ENCODE measurements around the gene TOP1. TPM values are rescaled to one million over a fixed set of nuclear protein-coding genes. Genes with fewer than 3 reads are reported as not detected.

Gene TOP1
- total RNA-seq (2022; extraction: Qiagen RNA extraction; ENCODE audit: low read depth): 112 to 148 TPM (median 124 TPM) in 5 replicates

DNA sequence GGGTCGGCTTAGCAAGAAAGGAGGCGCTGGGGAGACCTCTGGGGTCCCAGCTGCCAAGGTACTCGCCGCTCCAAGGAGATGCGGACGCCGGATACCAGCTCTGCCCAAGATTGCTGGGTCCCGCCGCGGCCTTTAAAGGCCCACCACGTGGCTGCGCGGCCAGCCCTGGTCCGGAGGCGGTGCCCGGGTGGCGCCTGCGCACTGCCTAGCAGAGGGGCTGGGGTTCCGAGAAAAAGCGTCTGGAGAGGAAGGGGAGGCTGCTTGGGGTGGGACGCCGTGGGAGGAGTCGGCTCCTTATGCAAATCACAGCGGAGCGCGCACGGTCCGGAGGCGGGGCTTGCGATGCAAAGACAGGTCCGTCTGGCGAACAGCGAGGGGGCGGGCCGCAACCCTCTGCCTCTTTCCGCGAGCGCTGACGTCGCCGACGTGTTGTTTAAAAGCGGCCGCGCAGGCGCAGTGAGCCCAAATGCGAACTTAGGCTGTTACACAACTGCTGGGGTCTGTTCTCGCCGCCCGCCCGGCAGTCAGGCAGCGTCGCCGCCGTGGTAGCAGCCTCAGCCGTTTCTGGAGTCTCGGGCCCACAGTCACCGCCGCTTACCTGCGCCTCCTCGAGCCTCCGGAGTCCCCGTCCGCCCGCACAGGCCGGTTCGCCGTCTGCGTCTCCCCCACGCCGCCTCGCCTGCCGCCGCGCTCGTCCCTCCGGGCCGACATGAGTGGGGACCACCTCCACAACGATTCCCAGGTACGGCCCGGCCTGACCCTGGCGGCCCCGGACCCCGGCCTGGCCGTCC lies at the start of gene TOP1:
TSS of gene TOP1 (plus strand) at position 464 of the 791 bp plus-strand sequence. CDS start at position 710, 246 bp downstream.

DNA sequence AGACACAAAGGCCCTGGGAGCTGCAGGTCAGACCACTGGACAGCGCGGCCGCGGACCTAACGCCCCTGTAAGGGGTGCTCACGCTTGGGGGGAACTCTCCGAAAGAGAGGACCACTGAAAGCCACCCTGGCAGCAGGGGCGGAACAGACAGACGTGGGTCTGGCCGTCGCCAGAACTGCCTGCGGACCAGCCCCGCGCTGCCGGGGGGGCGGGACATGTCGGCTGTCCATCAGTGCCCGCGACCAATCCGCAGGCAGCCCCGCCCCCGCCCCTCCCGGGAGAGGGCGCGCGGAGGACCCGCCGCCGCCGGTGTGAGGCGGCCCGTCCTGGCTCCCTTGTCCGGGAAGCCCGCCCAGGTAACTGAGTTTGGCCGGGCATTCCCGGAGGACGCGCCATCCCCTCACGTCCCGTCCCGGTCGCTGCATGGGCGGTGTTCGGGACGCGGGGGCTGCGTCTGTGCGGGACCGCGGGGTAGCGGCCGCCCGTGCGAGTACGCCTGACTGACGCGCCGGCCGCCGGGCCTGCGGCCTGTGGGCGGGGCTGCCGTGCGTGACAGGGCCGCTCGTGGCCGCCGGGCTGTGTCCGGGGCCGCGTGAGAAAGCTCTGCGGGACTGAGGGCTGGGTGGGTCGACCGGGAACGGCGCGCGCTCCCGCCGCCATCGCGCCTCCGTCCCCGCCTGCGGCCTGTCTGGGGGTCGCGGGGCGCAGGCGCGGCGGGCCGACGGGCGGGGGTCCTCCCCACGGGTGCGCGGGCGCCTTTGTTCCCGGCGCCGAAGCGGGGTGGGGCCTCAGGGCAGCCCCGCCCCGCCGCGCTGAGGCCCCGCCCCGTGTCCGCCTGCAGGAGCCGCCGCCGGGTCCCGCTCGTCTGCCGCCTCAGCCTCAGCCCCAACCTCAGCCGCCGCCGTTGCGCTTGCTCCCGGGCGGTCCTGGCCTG lies 108.3 kb downstream of the TOP1 start, which contains the start of gene PLCG1:
TSS of gene PLCG1 (plus strand) at position 864 of the 934 bp plus-strand sequence. CDS start 99 bp downstream, outside the sequence.

Other genes with a start within 250 kb of the TOP1 start
- 28.5 to 47.9 TPM (median 40.4 TPM) in 5 replicates for gene PLCG1, start 108.7 kb downstream of the TOP1 start, total RNA-seq (2022; extraction: Qiagen RNA extraction; ENCODE audit: low read depth)

Data from A549 treated with GW870086 at 1 μM for 4 hours (cell line).